Stimulated activated CD4-positive, alpha-beta T cell treated with anti-CD3 and anti-CD28 coated beads, Interleukin-15, amount 100 ng/mL, for 48 hours (primary cell): ENCODE data around the gene EPHA8.

ENCODE experiments used
- DNase-seq, 2 donors: peaks; one replicate each; pipeline ENCODE4 v3.0.0-alpha.2; 2020; ENCODE audit warnings: low read depth in 2 of 2

EPHA8 gene

GRCh38 chr1:22567197-22567596, 3.9 kb downstream of the EPHA8 start:
- DNase-seq, result no peak

GRCh38 chr1:22567994-22568393, 4.7 kb downstream of the EPHA8 start:
- no peak for DNase-seq

GRCh38 chr1:22569269-22569668, 6.0 kb downstream of the EPHA8 start:
- no peak for DNase-seq

DNA sequence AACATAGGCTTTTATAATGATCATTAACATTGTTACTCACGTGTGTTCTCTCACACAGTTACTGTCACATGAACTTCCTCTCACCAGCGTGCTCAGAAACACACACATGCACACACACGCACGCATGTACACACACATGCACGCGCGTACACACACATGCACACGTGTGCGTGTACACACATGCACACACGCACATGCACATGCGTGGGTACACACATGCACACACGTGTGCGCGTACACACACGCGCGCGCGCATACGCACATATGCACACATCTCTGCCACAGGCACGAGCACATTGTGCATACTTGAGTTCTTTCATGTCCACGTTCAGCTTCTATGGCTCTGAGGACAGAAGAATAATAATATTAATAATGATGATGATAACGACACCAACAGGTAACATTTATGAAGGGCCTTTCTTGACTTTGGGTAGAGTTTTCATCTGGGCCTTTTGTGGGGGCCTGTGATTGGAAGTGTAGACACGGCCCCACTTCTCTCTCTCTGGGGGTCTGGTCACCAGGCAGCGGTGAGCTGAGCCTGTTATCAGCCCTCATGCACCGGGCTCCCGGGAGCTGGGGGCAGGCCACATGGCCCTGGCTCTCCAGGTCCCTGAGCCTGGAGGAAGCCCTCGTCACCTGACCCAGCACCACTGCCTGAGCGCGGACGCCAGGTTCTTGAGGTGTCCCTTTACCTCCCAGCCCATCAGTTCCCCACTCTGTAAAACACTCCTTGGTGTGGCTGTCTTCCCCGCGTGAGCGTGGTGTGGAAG, 7.0 kb downstream of the EPHA8 start:
- DNase-seq, result no peak

DNA sequence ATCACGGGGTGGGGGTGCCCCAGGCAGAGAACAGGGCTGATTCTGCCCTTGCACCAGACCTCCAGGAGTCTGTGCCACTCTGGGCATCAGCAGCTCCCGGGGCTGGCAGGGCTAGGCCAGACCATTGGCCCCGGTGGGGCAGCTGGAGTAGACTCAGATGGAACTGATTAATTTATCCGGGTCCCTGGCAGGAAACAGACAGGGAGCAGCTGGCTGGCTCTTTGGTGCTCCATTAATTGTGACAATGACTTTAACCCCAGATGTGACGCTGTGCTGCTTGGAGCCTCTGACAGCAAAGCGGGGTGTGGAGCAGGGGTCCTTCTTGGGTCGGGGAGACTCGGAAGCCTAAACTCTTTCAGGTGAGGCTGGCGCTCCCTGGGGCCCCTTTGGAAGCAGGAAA, 9.5 kb downstream of the EPHA8 start:
- DNase-seq, result no peak

DNA sequence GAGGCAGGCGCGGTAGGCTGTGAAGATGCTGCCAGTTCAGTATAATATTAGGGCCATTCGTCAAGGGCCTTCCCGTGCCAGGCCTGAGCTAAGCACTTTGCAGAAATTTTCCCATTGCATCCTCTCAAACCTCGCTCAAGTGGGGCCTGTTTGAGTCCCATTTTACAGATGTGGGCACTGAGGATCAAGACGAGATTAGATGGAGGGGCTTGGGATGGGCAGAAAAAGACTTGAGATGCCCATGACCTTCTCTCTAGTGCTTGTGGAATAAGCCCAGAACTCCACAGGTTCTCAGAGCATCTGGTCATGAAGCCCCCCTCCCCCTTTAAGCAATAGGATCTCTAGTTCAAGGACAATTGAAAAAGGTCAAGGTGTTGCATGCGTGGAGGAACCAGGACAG, 9.9 kb downstream of the EPHA8 start:
- DNase-seq, result no peak

- DNase-seq, result no peak
Measured at GRCh38 chr1:22575532-22576149, 12.4 kb downstream of the EPHA8 start.

GRCh38 chr1:22576150-22576544, 12.9 kb downstream of the EPHA8 start:
- no peak for DNase-seq

DNA sequence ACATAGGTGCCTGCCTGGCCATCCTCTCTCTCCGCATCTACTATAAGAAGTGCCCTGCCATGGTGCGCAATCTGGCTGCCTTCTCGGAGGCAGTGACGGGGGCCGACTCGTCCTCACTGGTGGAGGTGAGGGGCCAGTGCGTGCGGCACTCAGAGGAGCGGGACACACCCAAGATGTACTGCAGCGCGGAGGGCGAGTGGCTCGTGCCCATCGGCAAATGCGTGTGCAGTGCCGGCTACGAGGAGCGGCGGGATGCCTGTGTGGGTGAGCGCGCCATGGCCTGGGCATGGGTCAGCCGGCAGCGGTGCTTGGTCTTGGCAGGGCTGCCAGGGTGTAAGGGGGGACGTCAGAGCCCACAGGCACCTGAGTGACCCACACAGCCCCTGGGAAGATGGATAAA, 13.3 kb downstream of the EPHA8 start:
- DNase-seq, result no peak

GRCh38 chr1:22578732-22579361, 15.6 kb downstream of the EPHA8 start:
- no peak for DNase-seq

- no peak for DNase-seq
Measured at GRCh38 chr1:22579541-22580155, 16.4 kb downstream of the EPHA8 start.

DNA sequence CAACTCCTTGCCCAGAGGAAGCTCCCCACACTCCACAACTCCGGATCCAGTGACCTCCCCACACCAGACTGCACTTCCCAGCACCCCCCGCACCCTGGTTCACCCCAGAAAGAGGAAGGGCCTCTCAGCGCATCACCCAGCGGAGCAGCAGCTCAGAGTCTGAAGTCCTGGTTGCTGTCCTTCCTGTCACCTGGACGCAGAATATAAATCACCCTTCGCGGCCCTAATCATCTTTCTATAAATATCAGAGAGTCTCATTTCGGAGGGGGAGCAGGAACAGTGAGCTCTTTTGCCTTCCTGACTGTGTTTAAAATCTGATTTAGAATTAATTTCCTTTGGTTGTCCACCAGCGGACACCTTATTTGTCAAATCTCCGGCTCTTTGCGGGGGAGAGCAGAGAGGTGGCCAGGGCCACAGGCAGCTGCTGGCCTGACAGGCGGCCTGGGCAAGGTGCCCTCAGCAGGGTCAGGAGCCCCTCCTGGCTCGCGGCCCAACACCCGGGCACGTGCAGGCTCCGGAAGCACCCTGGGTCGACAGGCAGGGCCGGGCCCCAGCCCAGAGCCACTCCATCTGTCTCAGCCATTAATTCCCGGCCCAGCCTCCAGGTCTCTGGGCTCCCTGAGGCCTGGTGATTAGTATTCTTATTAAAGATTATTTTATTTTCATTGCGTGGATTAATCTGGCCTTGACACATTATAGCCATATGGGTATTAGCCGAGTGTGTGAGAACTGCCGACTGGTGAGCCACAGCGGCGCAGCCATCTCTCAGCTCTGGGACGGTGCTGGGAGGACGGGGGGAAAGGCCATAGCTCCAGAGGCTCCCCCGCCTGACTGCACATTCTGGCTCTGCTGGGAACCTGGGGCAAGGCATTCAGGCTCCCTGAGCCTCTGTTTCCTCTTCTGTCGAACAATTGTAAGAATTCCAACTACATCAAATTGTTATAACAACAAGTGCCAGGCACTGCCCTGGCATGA, 19.7 kb downstream of the EPHA8 start:
- DNase-seq, result no peak

GRCh38 chr1:22584001-22584562, 20.8 kb downstream of the EPHA8 start:
- DNase-seq, result no peak

DNA sequence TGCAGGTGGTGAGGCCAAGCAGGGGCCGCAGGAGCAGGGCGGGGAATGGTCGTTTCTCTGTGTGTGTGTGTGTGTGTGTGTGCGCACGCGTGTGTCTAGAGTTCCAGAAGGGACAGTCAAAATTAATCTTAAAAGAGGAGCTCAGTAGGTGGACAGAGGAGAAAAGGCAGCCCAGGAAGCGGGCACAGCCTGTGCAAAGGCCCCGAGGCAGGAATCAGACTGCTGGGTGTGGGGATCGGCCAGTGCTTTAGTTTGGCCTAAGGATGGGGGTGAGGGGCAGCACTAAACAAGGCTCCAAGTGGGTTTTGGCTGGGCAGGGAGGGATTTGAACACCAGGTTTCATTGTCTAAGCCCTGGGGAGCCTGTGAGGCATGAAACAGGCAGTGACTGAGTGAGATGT, 21.7 kb downstream of the EPHA8 start:
- no peak for DNase-seq

DNA sequence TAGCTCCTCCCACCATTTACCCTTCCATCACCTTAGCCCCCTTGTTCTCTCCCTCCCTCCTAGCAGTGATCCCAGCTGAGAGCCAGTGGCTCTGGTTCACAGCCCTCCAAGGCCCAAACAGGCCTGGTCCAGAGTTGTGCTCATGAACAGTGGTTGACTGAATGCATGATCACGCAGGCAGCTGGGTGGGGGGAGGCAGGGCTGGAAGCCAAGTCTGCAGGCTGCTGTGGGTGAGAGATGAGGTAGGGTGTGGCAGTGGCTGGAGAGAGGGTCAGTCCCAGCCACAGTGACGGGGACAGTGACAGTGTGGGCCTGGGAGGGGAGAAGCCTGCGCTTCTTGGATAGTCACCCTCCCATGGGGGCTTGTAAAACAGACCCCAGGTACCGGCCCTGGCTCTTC, 22.2 kb downstream of the EPHA8 start:
- DNase-seq, result no peak

DNA sequence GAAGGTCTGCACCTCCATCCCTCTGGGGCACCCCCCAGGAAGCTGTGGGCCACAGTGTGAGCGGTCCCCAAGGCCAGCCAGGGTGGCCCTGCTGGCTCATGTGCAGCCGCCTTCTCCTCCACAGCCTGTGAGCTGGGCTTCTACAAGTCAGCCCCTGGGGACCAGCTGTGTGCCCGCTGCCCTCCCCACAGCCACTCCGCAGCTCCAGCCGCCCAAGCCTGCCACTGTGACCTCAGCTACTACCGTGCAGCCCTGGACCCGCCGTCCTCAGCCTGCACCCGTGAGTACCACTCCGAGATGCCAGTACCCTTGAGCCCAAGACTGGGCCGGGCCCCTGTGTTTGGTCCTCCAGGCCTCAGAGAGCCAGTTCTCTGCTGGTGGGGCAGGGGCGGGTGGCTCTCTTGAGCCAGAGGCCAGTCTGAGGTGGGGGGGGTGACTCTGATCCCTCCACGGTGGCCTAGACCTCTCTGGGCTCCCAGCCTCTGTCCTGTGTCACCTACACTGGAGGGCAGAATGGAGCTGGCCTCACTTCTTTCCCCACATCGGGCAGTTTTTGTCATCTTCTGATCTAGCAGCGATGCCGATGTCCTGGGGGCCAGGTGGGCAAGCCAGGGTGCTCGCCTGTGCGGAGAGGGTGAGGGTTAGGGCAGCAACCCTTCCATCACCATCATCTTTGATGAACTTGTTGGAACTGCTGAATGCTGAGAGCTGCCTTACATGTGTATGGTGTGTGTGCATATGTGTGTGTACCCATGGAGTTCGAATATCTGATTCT, 23.3 kb downstream of the EPHA8 start:
- DNase-seq, result no peak

GRCh38 chr1:22587247-22587646, 24.0 kb downstream of the EPHA8 start:
- DNase-seq, result no peak

GRCh38 chr1:22588899-22589422, 25.7 kb downstream of the EPHA8 start:
- DNase-seq, result no peak

- DNase-seq, result no peak
Measured at GRCh38 chr1:22591576-22591975, 28.3 kb downstream of the EPHA8 start.

GRCh38 chr1:22592051-22592450, 28.8 kb downstream of the EPHA8 start:
- DNase-seq, result no peak
